H1 (cell line): ENCODE measurements around the gene MNAT1. TPM values are rescaled to one million over a fixed set of nuclear protein-coding genes. Genes with fewer than 3 reads are reported as not detected.

ENCODE experiments used
- polyA plus RNA-seq, 7 experiments: library from polyadenylated mRNA; depleted of rRNA in 3 of 7; stranded (reverse) in 5 of 7; unstranded in 2 of 7; fragments of >200 nt in 5 of 7; fragments of 200-250 nt in 2 of 7; gene quantifications; 1 replicate in 5 of 7; 2 replicates in 1 of 7; 4 replicates in 1 of 7; pipeline versions ENCODE4 v1.2.1 to v1.2.3, GENCODE V29; 2011 to 2013; ENCODE audit warnings: missing spikeins in 2 of 7, mixed read lengths in 2 of 7
- total RNA-seq: library from RNA; stranded (reverse); fragmentation: NEBNext Ultra II Directional; extraction: Animal tissue kit (Norgen Biotek cat#: 25700); gene quantifications from 2 replicates; pipeline ENCODE4 v1.2.1, GENCODE V29; 2021
- TF ChIP-seq, protein P1 (sequence below): IDR thresholded peaks from 2 replicates; pipeline ENCODE4 v1.6.1; 2011; ENCODE audit warnings: low read depth, mild to moderate bottlenecking, low read length; ENCODE audit not compliant: insufficient read depth

Gene MNAT1
- total and polyA plus RNA-seq, 2 of the 8 experiments (the other 6 are each of a cell fraction or from before 2014, with no cell fraction given) = 34.7 to 52.1 TPM

DNA sequence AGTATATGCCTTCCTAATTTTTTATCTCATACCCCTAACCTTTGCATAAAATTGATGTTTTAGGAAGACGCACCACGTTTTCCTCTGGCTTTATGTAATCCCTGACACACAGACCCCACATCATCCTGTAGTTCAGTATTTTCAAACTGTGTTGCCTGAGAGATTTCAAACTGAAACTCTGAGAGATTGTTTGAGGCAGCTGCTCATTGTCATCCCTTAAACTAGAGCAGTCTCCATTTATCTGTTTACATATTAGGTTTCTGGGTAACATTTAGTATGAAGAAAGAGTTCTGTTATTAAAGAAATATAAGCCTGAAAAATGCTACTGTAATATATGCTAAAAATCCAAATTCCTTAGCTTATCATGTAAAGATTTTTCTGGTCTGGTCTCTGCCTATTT, 24.3 kb downstream of the MNAT1 start (continued):
- TF ChIP-seq, protein P1, sequence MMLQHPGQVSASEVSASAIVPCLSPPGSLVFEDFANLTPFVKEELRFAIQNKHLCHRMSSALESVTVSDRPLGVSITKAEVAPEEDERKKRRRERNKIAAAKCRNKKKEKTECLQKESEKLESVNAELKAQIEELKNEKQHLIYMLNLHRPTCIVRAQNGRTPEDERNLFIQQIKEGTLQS = no peak
- TF ChIP-seq, all 59 proteins: peak for 0
